H9 (cell line): ENCODE data around the gene DIP2C. TPM values are rescaled to one million over a fixed set of nuclear protein-coding genes. Genes with fewer than 3 reads are reported as not detected.

Experiments used
- DNase-seq: peaks from one replicate; pipeline ENCODE4 v3.0.0-alpha.2; 2017
- H2AFZ ChIP-seq: one replicate; pipeline ENCODE4 v1.6.1; 2013; ENCODE audit warnings: mild to moderate bottlenecking, low read length, control low read depth, moderate library complexity
- H2AK5ac ChIP-seq: 2 replicates; pipeline ENCODE4 v1.6.1; 2013; ENCODE audit warnings: low read length, control low read depth, mixed read lengths; ENCODE audit not compliant: insufficient read length
- H2BK120ac ChIP-seq: one replicate; pipeline ENCODE4 v1.6.1; 2013; ENCODE audit warnings: low read depth, mild to moderate bottlenecking, low read length, control low read depth, inconsistent platforms; ENCODE audit not compliant: poor library complexity, severe bottlenecking
- H2BK12ac ChIP-seq: 2 replicates; pipeline ENCODE4 v1.6.1; 2013; ENCODE audit warnings: low read length, control low read depth, mixed read lengths, low read depth; ENCODE audit not compliant: insufficient read length
- H2BK15ac ChIP-seq: 2 replicates; pipeline ENCODE4 v1.6.1; 2013; ENCODE audit warnings: low read depth, low read length, control low read depth
- H2BK20ac ChIP-seq: one replicate; pipeline ENCODE4 v1.6.1; 2013; ENCODE audit warnings: low read depth, mild to moderate bottlenecking, low read length, control low read depth, inconsistent platforms; ENCODE audit not compliant: poor library complexity, severe bottlenecking
- H2BK5ac ChIP-seq: 2 replicates; pipeline ENCODE4 v1.6.1; 2013; ENCODE audit warnings: low read length, control low read depth, mixed read lengths; ENCODE audit not compliant: insufficient read length
- H3K14ac ChIP-seq: 2 replicates; pipeline ENCODE4 v1.6.1; 2013; ENCODE audit warnings: low read length, control low read depth; ENCODE audit not compliant: insufficient read depth
- H3K18ac ChIP-seq: 2 replicates; pipeline ENCODE4 v1.6.1; 2013; ENCODE audit warnings: low read depth, mild to moderate bottlenecking, mixed read lengths, low read length, control low read depth; ENCODE audit not compliant: insufficient read length
- H3K23ac ChIP-seq: 2 replicates; pipeline ENCODE4 v1.6.1; 2013; ENCODE audit warnings: low read length, control low read depth, mixed read lengths, low read depth; ENCODE audit not compliant: insufficient read length
- H3K23me2 ChIP-seq: 2 replicates; pipeline ENCODE4 v1.6.1; 2013; ENCODE audit warnings: low read depth, mild to moderate bottlenecking, mixed read lengths, low read length, control low read depth; ENCODE audit not compliant: insufficient read length, poor library complexity, severe bottlenecking
- H3K27ac ChIP-seq: 2 replicates; pipeline ENCODE4 v1.5.1; 2013; ENCODE audit warnings: low read length, control low read depth, mixed read lengths, low read depth; ENCODE audit not compliant: insufficient read length
- H3K27me3 ChIP-seq: 2 replicates; pipeline ENCODE4 v1.6.1; 2013; ENCODE audit warnings: low read length, control low read depth, inconsistent platforms; ENCODE audit not compliant: insufficient read depth
- H3K4ac ChIP-seq: 2 replicates; pipeline ENCODE4 v1.6.1; 2013; ENCODE audit warnings: low read depth, mild to moderate bottlenecking, control low read depth, inconsistent platforms, low read length, moderate library complexity
- H3K4me1 ChIP-seq: 2 replicates; pipeline ENCODE4 v1.6.1; 2013; ENCODE audit warnings: low read length, control low read depth, inconsistent platforms; ENCODE audit not compliant: insufficient read depth
- H3K4me2 ChIP-seq: 2 replicates; pipeline ENCODE4 v1.6.1; 2013; ENCODE audit warnings: low read length, control low read depth, mixed read lengths; ENCODE audit not compliant: insufficient read length, insufficient read depth
- H3K56ac ChIP-seq: 2 replicates; pipeline ENCODE4 v1.6.1; 2013; ENCODE audit warnings: low read depth, mild to moderate bottlenecking, mixed read lengths, low read length, control low read depth; ENCODE audit not compliant: insufficient read length
- H3K79me1 ChIP-seq: 2 replicates; pipeline ENCODE4 v1.6.1; 2013; ENCODE audit warnings: low read depth, mild to moderate bottlenecking, moderate library complexity, low read length, control low read depth, inconsistent platforms; ENCODE audit not compliant: insufficient read depth, poor library complexity, severe bottlenecking
- H3K79me2 ChIP-seq: 2 replicates; pipeline ENCODE4 v1.6.1; 2013; ENCODE audit warnings: low read length, control low read depth, inconsistent platforms; ENCODE audit not compliant: insufficient read depth
- H3K9ac ChIP-seq: 2 replicates; pipeline ENCODE4 v1.6.1; 2013; ENCODE audit warnings: low read length, control low read depth, mixed read lengths; ENCODE audit not compliant: insufficient read length; ENCODE audit errors: extremely low read depth
- H3K9me3 ChIP-seq: one replicate; pipeline ENCODE4 v1.6.1; 2013; ENCODE audit warnings: low read depth, low read length, inconsistent platforms; ENCODE audit not compliant: control insufficient read depth
- H3T11ph ChIP-seq: one replicate; pipeline ENCODE4 v1.6.1; 2013; ENCODE audit warnings: mild to moderate bottlenecking, low read length, control low read depth, inconsistent platforms
- H4K20me1 ChIP-seq: one replicate; pipeline ENCODE4 v1.6.1; 2013; ENCODE audit not compliant: control insufficient read depth, insufficient read length, insufficient read depth
- H4K5ac ChIP-seq: 2 replicates; pipeline ENCODE4 v1.6.1; 2013; ENCODE audit warnings: low read depth, mild to moderate bottlenecking, mixed read lengths, low read length, control low read depth; ENCODE audit not compliant: insufficient read length
- H4K8ac ChIP-seq: replicated peaks from 2 replicates; pipeline ENCODE4 v1.6.1; 2013; ENCODE audit warnings: low read length, control low read depth, mixed read lengths, low read depth; ENCODE audit not compliant: insufficient read length
- H4K91ac ChIP-seq: 2 replicates; pipeline ENCODE4 v1.6.1; 2013; ENCODE audit warnings: low read depth, mild to moderate bottlenecking, moderate library complexity, mixed read lengths, low read length, control low read depth; ENCODE audit not compliant: insufficient read length
- H3K27ac Mint-ChIP-seq, 3 experiments: 2 replicates in 2 of 3; 3 replicates in 1 of 3; pipeline ENCODE4 v1.8.0; 2020 to 2021; ENCODE audit warnings: mixed read lengths in 3 of 3, mild to moderate bottlenecking in 1 of 3, moderate library complexity in 1 of 3
- H3K27me3 Mint-ChIP-seq: 2 replicates; pipeline ENCODE4 v1.8.0; 2021; ENCODE audit warnings: low read depth, mild to moderate bottlenecking, moderate library complexity, mixed read lengths
- H3K36me3 Mint-ChIP-seq, 3 experiments: 2 replicates in 2 of 3; 3 replicates in 1 of 3; pipeline ENCODE4 v1.8.0; 2020 to 2021; ENCODE audit warnings: low read depth in 3 of 3, mixed read lengths in 3 of 3; ENCODE audit not compliant: insufficient read depth in 1 of 3
- H3K4me1 Mint-ChIP-seq, 2 experiments: 2 replicates each; pipeline ENCODE4 v1.8.0; 2020; ENCODE audit warnings: mixed read lengths in 2 of 2
- H3K4me3 Mint-ChIP-seq, 2 experiments: 2 replicates in 1 of 2; 3 replicates in 1 of 2; pipeline ENCODE4 v1.8.0; 2020 to 2021; ENCODE audit warnings: mild to moderate bottlenecking in 2 of 2, mixed read lengths in 2 of 2, moderate library complexity in 1 of 2
- H3K9me3 Mint-ChIP-seq, 2 experiments: 2 replicates in 1 of 2; 3 replicates in 1 of 2; pipeline ENCODE4 v1.8.0; 2020; ENCODE audit warnings: mild to moderate bottlenecking in 2 of 2, mixed read lengths in 2 of 2, moderate library complexity in 1 of 2
- WGBS: extraction: QIAGEN DNeasy Blood & Tissue Kit; methylation state at CpG from one replicate; pipeline ENCODE4 v1.1.7; 2013; ENCODE audit warnings: missing lambda C conversion rate, low lambda C conversion rate, mixed read lengths; ENCODE audit not compliant: insufficient read length; ENCODE audit errors: extremely low coverage; 5-methylcytosine and 5-hydroxymethylcytosine counted together
- total RNA-seq: library from RNA; stranded (reverse); gene quantifications from 2 replicates; pipeline ENCODE4 v1.2.1, GENCODE V29; 2021
- TF ChIP-seq, protein P1 (sequence below): fragments of 200-600 bp; sonication (generic); conservative IDR thresholded peaks from 3 replicates; pipeline ENCODE4 v1.8.0; 2021; ENCODE audit warnings: antibody characterized with exemption, mild to moderate bottlenecking

The DIP2C gene
- total RNA-seq, 1 experiment from 2014 or later, result 7.9 TPM

- TF ChIP-seq, protein P1, sequence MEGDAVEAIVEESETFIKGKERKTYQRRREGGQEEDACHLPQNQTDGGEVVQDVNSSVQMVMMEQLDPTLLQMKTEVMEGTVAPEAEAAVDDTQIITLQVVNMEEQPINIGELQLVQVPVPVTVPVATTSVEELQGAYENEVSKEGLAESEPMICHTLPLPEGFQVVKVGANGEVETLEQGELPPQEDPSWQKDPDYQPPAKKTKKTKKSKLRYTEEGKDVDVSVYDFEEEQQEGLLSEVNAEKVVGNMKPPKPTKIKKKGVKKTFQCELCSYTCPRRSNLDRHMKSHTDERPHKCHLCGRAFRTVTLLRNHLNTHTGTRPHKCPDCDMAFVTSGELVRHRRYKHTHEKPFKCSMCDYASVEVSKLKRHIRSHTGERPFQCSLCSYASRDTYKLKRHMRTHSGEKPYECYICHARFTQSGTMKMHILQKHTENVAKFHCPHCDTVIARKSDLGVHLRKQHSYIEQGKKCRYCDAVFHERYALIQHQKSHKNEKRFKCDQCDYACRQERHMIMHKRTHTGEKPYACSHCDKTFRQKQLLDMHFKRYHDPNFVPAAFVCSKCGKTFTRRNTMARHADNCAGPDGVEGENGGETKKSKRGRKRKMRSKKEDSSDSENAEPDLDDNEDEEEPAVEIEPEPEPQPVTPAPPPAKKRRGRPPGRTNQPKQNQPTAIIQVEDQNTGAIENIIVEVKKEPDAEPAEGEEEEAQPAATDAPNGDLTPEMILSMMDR, result no peak
- H2BK15ac ChIP-seq, result no peak overlapping the region
- no peak overlapping the region for H2AK5ac ChIP-seq
- H3K27me3 Mint-ChIP-seq, result no peaks in the 10 kb centered on the region
- H2BK12ac ChIP-seq, result no peak overlapping the region
- no peak overlapping the region for H3T11ph ChIP-seq
- H3K9me3 Mint-ChIP-seq, result no peaks in the 10 kb centered on the region; a peak in 1 of 5 replicates
- H2AFZ ChIP-seq, result no peak overlapping the region
- no peaks in the 10 kb centered on the region; the same call in 1 of the 2 replicates for H3K4me1 ChIP-seq
- H3K27me3 ChIP-seq, result no peaks in the 10 kb centered on the region
- H4K8ac ChIP-seq, result no peak overlapping the region
- no peak overlapping the region for H3K27ac ChIP-seq
- no peak overlapping the region for H2BK120ac ChIP-seq
- no peak overlapping the region for H4K91ac ChIP-seq
- H4K5ac ChIP-seq, result no peak overlapping the region
- H4K20me1 ChIP-seq, result no peaks in the 10 kb centered on the region
- H3K23ac ChIP-seq, result no peak overlapping the region
- no peak overlapping the region for H3K14ac ChIP-seq
- H3K79me2 ChIP-seq, result no peaks in the 10 kb centered on the region
- no peaks in the 10 kb centered on the region for H3K79me1 ChIP-seq
- H3K23me2 ChIP-seq, result no peaks in the 10 kb centered on the region
- H3K56ac ChIP-seq, result no peak overlapping the region
- H3K36me3 Mint-ChIP-seq, result no peaks in the 10 kb centered on the region; a peak in 2 of 7 replicates
- no peak overlapping the region for H2BK5ac ChIP-seq
- no CpG with 5 or more reads among the region's 11 CpGs for WGBS
- no peak overlapping the region for H3K9ac ChIP-seq
- H3K4me1 Mint-ChIP-seq, result peaks cover 7 to 13% of the 10 kb centered on the region in 2 experiments
- H3K4ac ChIP-seq, result no peak overlapping the region
- DNase-seq, result no peak
- H3K4me2 ChIP-seq, result no peak overlapping the region
- H2BK20ac ChIP-seq, result no peak overlapping the region
- no peaks in the 10 kb centered on the region for H3K9me3 ChIP-seq
- no peak overlapping the region for H3K18ac ChIP-seq
- H3K27ac Mint-ChIP-seq, result no peak overlapping the region
- no peak overlapping the region for H3K4me3 Mint-ChIP-seq
Observed at GRCh38 chr10:451021-451471, 238.4 kb downstream of the DIP2C start.
